Measurements from ENCODE around the gene UTF1.

- TF ChIP-seq CTCF (IDR thresholded peaks at IDR 0.05) (no peak), POLR2A (IDR thresholded peaks at IDR 0.05) (no peak)
These were observed 33.6 kb upstream of the UTF1 start for GRCh38 chr10:133196221-133196915.

All from esophagus squamous epithelium (tissue), 4 donors.